NCI-H2227 (cell line): ENCODE data around the gene ZNF185.
A peak's percentile ranks its signal among the peaks of the same experiment; 100 is the strongest.

Experiments used
- DNase-seq: peaks from one replicate; lab custom pipeline; 2025; ENCODE audit not compliant: unreplicated experiment; lab: John Stamatoyannopoulos, UW

The ZNF185 gene

DNA sequence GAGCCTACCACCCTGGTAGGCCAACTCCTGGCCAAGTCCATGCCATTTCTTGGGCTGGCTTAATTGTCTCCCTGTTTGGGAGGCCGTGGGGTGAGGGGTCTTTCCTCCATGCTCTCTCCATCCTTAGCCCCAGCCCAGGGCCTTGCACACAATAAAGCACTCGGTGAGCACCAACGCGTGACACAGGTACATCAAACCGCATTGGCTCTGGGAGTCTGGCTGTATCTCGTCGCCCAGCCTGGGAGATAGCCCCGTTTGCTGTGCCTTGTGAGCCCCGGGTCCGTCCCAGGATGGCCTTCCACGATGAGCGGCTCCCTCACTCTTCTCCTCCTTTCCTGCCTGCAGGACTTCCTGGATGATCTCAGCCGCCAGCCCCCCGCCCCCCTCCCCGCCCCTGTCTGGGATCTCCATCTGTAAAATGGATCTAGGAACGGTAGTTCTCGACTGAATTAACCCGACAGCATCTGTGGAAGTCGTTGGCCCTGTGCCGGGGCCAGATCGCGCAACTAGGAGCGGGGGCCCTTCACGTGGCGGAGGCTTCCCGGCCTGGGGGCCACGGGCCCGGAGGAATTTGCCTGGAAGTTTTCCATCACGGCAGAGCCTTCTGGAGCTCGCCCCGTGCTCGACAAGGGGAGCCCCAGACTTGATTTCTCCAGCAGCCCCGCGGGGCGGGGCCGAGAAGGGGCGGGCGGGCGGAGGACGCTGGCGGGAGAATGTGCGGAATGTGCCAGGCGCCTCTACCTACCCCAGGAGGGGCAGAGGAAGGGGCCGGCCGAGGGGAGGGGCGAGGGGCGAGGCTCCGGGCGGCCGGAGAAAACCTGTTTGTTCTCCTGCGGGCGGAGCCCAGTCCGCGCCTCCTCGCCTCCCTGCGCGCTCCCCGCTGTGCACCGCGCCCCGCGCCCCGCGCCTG is at the start of gene ZNF185:
Gene ZNF185, plus strand, starts transcription at position 846 of the 910 bp plus-strand sequence. CDS start 16,423 bp downstream, outside the sequence.
- peak; percentile 53 for DNase-seq

GRCh38 chrX:152850465-152850864 is 47.4 kb upstream of the ZNF185 start:
- DNase-seq = no peak

- no peak for DNase-seq
Measured at GRCh38 chrX:152853986-152854385, 43.9 kb upstream of the ZNF185 start.

DNA sequence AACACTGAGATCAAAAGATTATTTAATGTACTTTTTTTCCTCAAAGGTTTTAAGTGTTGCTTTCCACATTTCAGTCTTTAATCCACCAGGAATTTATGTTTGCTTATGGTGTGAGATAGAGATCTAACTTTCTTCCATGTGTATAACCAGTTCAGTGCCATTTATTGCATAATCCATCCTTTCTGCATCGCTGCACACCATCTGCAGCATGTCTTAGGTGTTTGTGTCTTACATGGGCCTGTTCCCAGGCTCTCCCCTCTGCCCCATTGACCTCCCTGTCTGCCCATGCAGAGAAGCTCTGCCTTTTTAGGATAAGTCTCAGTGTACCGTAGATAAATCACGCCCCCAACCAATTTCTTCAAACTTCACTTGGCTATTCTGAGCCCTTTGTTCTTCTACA is 36.8 kb upstream of the ZNF185 start:
- DNase-seq = no peak

DNA sequence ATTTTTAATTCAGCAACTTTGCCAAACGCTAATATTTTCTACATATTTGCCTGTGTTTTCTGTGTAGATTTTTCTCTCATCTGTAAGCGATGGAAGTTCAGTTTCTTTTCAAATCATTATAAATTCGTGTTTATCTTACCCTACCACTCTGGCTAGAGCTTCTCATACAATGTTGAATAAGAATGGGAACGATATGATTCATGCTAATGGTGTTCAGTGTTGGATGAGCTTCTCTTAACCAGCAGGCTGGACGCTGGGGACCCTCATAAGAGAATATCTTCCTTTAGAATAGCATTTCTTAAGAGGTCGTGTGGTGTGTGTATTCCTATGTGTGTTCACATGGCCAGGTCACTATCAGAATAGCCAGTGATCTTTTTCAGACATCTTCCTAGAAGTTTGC is 36.0 kb upstream of the ZNF185 start:
- DNase-seq = no peak

GRCh38 chrX:152865232-152865920 is 32.5 kb upstream of the ZNF185 start:
- no peak for DNase-seq

DNA sequence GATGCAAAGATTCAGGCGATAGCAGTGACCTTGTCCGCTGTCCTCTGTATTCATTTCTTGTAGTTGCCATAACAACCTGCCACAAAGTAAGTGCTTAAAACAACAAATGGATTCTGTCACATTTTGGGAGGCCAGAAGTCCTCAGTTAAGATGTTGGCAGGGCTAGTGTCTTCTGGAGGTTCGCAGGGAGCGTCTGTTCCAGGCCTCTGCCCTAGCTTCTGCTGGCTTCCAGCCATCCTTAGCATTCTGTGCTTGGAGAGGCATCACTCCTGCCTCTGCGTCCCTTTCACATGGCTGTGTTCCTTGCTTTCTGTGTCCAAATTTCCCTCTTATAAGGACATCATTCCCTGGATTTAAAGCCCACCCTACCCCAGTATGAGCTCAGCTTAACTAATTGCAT is 31.5 kb upstream of the ZNF185 start:
- DNase-seq = no peak

GRCh38 chrX:152869972-152870371 is 27.9 kb upstream of the ZNF185 start:
- no peak for DNase-seq

DNA sequence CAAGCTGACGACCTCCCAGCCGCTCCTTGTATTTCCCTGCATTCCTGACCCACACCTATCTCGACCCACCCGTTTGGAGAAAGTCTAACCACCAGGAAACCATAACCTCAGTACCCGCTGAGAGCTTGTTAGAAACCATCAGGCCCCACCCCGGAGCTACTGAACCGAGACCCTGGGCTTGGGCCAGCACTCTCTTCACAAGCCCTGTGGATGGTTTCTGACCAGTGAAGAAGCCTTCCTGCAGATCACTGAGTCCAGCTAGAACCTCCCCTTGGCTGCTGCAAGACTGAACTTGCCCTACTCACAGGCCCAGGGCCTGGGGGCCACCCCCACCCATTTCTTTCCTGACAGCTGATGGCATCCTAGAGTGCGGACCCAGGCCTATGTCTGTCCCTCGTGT is 26.6 kb upstream of the ZNF185 start:
- DNase-seq = no peak

DNA sequence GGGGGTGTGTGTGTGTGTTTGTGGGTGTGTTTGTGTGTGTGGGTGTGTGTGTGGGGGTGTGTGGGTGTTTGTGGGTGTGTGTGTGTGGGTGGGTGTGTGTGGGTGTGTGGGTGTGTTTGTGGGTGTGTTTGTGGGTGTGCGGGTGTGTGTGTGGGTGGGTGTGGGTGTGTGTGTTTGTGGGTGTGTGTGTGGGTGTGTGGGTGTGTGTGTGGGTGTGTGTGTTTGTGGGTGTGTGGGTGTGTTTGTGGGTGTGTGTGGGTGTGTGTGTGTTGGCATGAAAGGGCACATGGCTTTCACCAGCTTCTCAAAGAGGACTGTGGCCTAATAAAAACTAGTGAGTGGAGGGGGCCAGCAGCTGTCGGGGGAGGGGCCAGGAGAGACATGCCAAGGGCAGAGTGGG is 25.3 kb upstream of the ZNF185 start:
- DNase-seq = no peak

- DNase-seq = no peak
Measured at GRCh38 chrX:152873361-152873760, 24.5 kb upstream of the ZNF185 start.

DNA sequence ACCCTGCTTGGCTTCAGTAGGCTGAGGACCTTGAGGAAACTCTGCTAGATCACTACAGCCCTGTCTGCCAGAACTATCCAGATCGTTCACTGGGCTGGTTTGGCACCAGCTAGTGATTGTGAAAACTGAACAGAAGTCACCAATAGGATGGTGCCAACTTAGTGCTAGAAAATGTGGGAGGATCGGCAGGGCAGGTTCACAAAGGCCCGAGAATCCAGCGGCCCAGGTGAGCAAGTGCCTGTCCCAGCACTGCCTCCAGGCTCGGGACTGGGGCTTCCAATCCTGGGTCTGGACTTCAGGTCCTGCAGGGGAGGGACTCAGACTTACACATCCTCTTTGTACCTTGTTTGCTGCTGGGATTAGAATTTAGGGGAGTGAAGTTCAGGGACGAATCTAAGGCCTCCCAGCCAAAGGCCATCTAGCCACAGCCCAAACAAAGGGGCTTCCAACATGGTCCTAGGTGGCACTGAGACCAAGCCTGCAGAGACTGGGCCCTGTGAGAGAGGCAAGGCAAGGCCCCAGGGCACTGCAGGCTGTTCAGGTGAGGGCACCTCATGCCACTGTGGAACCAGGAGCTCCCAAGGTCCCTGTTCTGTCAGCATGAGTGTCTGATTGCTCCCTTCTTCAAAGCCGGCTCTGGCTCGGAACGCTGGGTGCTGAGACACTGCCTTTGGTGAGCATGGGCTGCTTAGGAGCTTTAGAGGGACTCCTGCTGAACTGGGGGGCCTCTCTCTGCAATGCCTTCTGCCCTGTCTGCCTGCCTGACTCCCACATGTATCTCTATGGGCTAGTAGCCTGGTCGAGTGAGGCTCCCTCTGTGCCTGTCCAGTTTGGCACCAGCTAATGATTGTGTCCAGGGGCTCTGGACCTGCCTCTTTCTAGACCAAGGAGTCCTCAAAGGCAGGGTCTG is 20.7 kb upstream of the ZNF185 start:
- no peak for DNase-seq

- no peak for DNase-seq
Measured at GRCh38 chrX:152878976-152879755, 18.7 kb upstream of the ZNF185 start.

DNA sequence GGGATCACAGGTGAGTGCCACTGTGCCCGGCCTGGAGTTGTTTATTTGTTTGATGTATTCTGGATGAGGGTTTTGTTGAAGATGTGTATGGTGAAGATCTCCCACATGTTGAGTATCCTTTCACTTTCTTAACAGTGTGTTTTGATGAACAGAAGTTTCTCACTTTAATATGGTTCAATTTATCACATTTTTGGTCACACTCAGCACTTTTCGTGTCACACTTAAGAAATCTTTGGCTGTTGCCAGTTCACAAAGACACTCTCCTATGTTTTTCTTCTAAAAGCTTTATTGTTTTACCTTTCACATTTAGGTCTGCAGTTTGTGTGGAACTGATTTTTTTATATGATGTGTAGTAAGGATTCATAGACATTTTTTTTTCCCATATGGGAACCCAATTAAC is 16.6 kb upstream of the ZNF185 start:
- no peak for DNase-seq

DNA sequence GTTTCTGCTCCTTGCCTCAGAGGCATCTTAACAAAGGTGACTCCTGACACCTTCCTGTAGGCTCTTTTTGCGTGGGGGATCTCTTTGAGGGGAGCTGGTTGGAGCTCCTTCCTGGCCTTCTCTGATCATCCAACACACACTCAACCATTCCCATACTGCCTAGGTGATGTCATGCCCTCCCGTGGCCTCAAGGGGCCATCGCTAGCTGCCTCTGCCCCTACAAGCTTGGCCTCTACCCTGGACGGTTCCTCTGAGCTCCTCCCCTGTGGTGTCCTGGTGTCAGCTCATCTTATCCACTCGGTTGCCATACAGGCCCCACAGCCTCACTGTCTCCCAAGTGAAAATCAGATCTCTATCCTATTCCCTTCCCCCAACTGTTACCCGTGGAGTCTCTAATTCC is 13.7 kb upstream of the ZNF185 start:
- no peak for DNase-seq

DNA sequence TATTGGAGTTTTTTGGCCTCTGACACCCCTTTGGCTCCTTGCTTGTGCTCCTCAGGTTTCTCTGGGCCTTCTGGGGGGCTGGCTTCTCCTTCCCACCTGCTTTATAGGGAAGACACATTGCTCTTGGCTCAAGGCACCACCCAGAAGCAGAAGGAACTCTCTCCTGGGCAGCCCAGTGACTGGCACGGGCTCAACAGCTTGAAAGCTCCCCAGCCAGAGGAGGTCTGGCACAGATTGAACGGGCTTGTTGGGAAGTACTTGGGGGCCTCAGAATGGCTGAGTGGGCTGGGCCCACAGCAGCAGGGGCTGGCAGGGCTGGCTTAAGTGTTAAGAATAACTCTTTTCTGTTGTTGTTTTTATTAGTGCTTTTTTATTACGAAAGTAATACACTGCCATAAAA is 11.2 kb upstream of the ZNF185 start:
- DNase-seq = no peak

- DNase-seq = no peak
Measured at GRCh38 chrX:152892499-152892898, 5.4 kb upstream of the ZNF185 start.

DNA sequence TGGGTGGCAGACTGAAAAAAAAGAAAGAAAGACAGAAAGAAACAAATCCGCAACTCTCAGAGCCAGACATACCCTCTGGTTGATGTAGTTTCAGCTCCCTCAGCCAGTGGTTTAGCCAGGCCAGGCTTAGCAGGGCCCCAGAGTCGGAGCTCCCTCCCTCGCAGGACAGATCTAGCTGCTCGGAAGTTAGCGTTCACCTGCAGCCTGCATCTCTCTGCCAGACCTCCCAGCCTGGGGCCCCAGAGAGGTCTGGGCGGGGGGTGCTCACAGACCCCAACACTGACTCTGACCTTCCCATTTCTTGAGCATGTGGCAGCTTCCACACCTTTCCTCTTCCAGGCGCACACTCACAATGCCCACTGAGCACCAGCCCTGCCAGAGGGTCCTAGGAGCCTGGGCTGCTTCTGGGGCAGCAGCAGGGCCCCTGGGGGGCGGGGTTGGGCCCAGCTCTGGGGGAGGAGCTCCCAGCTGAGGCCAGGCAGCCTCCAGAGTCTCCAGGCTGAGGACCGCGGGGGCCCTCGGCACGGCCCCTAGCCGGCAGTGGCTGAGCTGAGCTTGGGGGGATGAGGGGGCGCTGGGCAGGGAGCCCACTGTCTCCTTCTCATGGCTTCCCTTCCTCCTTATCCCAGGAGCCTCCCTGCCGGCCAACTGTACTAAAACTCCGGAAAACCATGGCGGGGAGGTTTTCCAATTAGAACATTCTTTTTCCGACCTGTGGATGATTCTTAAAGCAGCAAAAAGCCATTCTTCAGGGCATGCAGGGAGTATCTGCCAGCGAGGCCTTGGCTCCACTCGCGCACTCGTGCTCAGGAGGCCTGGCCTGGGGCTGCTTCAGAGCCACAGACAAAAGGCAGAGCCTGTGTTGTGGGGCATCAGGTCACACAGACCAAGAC is 4.6 kb upstream of the ZNF185 start:
- DNase-seq = no peak

DNA sequence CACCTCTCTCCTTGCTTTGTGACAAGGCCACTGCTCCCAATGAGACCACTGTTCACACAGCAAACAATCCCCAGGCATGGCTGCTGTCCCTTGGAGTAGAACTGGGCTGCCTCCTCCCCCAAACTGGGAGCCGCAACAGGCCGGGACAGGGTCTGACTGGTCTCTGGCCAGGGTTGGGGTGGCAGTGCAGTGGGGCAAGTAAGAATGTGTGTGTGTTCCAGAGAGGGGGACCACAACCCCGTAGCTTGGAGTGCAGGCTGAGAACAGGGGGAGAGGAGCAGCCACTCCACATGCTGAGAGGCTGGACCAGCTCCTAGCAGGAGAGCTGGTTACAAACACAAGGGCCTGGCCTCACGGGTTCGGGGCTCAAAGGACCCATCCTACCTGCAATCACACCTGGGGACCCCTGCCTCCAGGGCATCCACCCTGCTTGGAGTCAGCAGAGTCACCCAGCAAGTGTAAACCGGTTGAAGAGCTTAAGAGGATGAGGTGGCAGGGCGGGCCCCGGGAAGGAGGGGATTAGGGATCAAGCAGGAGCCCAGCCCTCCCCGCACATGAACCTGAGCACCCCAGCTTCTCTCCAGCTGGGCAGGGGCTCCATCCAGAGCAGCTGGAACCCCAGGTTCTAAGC is 3.8 kb upstream of the ZNF185 start:
- DNase-seq = no peak
